Measurements from ENCODE around the gene MINAR1.

DNA sequence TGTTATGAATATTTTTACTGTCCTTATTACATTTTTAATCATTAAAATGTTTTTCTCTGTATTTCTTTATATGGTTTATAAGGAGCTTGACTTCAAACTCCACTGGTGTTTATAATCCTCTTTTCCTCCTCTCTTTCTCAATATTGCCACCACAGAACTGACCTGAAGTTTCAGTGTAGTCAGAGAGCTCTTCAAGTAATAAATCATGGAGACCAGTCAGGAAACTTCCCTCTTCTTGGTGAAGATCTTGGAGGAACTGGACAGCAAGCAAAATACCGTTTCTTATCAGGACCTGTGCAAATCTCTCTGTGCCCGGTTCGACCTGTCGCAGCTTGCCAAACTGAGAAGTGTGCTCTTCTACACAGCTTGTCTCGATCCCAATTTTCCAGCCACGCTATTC, 23.8 kb downstream of the MINAR1 start:
- TF ChIP-seq, protein P1, sequence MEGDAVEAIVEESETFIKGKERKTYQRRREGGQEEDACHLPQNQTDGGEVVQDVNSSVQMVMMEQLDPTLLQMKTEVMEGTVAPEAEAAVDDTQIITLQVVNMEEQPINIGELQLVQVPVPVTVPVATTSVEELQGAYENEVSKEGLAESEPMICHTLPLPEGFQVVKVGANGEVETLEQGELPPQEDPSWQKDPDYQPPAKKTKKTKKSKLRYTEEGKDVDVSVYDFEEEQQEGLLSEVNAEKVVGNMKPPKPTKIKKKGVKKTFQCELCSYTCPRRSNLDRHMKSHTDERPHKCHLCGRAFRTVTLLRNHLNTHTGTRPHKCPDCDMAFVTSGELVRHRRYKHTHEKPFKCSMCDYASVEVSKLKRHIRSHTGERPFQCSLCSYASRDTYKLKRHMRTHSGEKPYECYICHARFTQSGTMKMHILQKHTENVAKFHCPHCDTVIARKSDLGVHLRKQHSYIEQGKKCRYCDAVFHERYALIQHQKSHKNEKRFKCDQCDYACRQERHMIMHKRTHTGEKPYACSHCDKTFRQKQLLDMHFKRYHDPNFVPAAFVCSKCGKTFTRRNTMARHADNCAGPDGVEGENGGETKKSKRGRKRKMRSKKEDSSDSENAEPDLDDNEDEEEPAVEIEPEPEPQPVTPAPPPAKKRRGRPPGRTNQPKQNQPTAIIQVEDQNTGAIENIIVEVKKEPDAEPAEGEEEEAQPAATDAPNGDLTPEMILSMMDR (conservative IDR thresholded peaks at IDR 0.05; ENCODE audit: low read depth, low read length) = no peak
- no peak for TF ChIP-seq EZH2 (IDR thresholded peaks at IDR 0.05; ENCODE audit: low read length, unreplicated experiment)

Data from PC-3 (cell line).